Pancreas (tissue), 10 donors: ENCODE measurements around the gene NEK3. TPM values are rescaled to one million over a fixed set of nuclear protein-coding genes. Genes with fewer than 3 reads are reported as not detected.

Source experiments
- ATAC-seq, 4 donors: fragments of 200-7000 bp; cut with Tn5 transposase; one replicate each; pipeline versions ENCODE4 v1.8.0 to v1.9.1; 2020; ENCODE audit warnings: mild to moderate bottlenecking in 4 of 4, moderate library complexity in 4 of 4
- DNase-seq, 6 donors: peaks; one replicate each; pipeline ENCODE4 v3.0.0-alpha.2; 2020
- FAIRE-seq: peaks from 2 replicates; lab custom pipeline; 2012; peaks lifted over from hg19 to GRCh38; lab: Jason Lieb, UNC
- H3K27ac ChIP-seq, 4 donors: fragments of 200-600 bp; sonication (generic); 1 replicate in 3 of 4; 2 replicates in 1 of 4; pipeline versions ENCODE4 v1.5.0 to v1.8.0; 2020
- H3K27me3 ChIP-seq, 4 donors: fragments of 200-600 bp; one replicate each; pipeline ENCODE4 v1.8.0; 2021
- H3K36me3 ChIP-seq, 3 donors: fragments of 200-600 bp; sonication (generic) in 1 of 3; one replicate each; pipeline versions ENCODE4 v1.5.0 to v1.8.0; 2020 to 2021
- H3K4me1 ChIP-seq, 3 donors: fragments of 200-600 bp; one replicate each; pipeline ENCODE4 v1.8.0; 2021
- H3K4me3 ChIP-seq, 4 donors: fragments of 200-600 bp; sonication (generic) in 2 of 4; one replicate each; pipeline versions ENCODE4 v1.5.0 to v1.8.0; 2020 to 2021
- H3K9me3 ChIP-seq, 4 donors: fragments of 200-600 bp; one replicate each; pipeline ENCODE4 v1.8.0; 2021
- WGBS, 2 donors: extraction: QIAGEN DNeasy Blood & Tissue Kit; methylation state at CpG; one replicate each; pipeline ENCODE4 v1.1.7; 2013; 5-methylcytosine and 5-hydroxymethylcytosine counted together
- intact Hi-C, 3 donors: fragments of 100-400 bp; cut with DNase I; formaldehyde crosslinking; loops; one replicate each; pipeline versions ENCODE4 v1.11.1 to v1.14.2; 2022
- polyA plus RNA-seq, 2 donors: library from polyadenylated mRNA; stranded (reverse); fragments of 200-250 nt; gene quantifications; one replicate each; pipeline ENCODE4 v1.2.3, GENCODE V29; 2013
- total RNA-seq, 6 donors: library from RNA; stranded (reverse); fragmentation: NEBNext Ultra II Directional in 4 of 6; extraction: Animal tissue kit (Norgen Biotek cat#: 25700) in 4 of 6; gene quantifications; one replicate each; pipeline versions ENCODE4 v1.2.1 to v1.2.4, GENCODE V29; 2021 to 2023
- TF ChIP-seq, protein P1 (sequence below), 4 donors: fragments of 200-600 bp; sonication (generic) in 3 of 4; IDR thresholded peaks; one replicate each; pipeline versions ENCODE4 v1.5.0 to v1.8.0; 2021; ENCODE audit warnings: antibody characterized with exemption in 4 of 4
- donor health status: healthy with polysubstance abuse.
- donor health status: DM: no; HTN: no; CAD: no; lungs with moderate emphysema.
- donor health status: DM: no; HTN: no; CAD: no.
- donor health status: control.
- donor health status: control.
- donor health status: Bipolar disorder and iron deficiency.
- donor health status: DM: yes; HTN: yes; CAD: no.
- donor health status: DM: no; HTN: no; CAD: no.
- donor health status: DM: no; HTN: no; CAD: no.
- donor health status: DM: yes; HTN: yes; CAD: no.

The NEK3 gene
- total and polyA plus RNA-seq, 8 donors: 6.0 to 33.4 (median 7.0) TPM

DNA sequence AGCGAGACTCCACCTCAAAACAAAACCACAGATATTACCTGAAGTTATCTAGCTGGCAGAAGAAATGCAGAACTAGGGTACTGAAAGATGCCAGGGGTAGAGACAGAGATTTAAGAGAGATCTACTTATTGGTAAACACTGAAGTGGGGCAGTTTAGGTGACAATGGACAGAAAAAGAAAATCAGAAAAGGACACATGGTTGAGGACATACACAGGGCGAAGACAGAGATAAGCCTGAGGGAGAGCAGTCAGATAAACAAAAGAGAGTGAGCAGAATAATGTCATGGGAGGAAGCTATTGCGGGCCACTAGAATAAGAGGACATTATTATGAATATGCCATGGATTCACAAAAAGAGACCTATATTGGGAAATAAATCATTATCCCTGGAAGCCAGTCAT lies 33.9 kb downstream of the NEK3 start:
- 92 to 94% methylated on average over 3 of the region's 3 CpGs for WGBS, 2 donors
- Histone ChIP-seq H3K27me3 (no peaks in the 10 kb centered on the region), H3K4me3 (no peak overlapping the region), H3K27ac (no peak overlapping the region), H3K4me1 (peaks cover 0 to 6% (median 4%) of the 10 kb centered on the region in 3 donors), H3K36me3 (no peaks in the 10 kb centered on the region), H3K9me3 (no peaks in the 10 kb centered on the region)
- TF ChIP-seq, protein P1, sequence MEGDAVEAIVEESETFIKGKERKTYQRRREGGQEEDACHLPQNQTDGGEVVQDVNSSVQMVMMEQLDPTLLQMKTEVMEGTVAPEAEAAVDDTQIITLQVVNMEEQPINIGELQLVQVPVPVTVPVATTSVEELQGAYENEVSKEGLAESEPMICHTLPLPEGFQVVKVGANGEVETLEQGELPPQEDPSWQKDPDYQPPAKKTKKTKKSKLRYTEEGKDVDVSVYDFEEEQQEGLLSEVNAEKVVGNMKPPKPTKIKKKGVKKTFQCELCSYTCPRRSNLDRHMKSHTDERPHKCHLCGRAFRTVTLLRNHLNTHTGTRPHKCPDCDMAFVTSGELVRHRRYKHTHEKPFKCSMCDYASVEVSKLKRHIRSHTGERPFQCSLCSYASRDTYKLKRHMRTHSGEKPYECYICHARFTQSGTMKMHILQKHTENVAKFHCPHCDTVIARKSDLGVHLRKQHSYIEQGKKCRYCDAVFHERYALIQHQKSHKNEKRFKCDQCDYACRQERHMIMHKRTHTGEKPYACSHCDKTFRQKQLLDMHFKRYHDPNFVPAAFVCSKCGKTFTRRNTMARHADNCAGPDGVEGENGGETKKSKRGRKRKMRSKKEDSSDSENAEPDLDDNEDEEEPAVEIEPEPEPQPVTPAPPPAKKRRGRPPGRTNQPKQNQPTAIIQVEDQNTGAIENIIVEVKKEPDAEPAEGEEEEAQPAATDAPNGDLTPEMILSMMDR (IDR thresholded peaks at IDR 0.05): no peak
- no peak for DNase-seq
- no peak for FAIRE-seq
- intact Hi-C loops: loop anchor here in 2 of 3 donors (5.0 to 10.0 kb wide), 2 partner anchors 121 to 228 kb away; no protein-coding TSS in a partner anchor
- no peak for ATAC-seq

DNA sequence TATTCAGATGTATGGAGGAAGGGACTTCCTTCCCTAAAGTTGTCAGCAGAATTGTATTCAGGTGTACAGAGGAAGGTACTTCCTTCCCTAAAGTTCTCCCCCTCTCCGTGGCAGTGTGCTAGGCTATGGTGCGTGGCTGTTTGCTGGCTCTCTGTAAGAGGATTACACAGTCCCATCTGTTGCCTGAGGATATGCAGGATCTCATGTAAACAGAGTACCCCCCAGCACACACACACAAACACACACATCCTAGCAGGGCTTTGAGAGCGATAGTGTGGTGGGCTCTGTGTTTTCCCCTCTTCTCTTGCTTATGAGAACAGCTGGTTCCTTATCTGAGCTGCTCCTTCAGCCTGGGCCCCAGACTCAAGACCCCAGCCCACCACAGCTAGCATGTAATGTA lies 40.8 kb downstream of the NEK3 start:
- Histone ChIP-seq H3K27me3 (no peaks in the 10 kb centered on the region), H3K4me3 (no peak overlapping the region), H3K27ac (no peak overlapping the region), H3K36me3 (no peaks in the 10 kb centered on the region), H3K4me1 (no peaks in the 10 kb centered on the region), H3K9me3 (no peaks in the 10 kb centered on the region)
- FAIRE-seq (no peak), DNase-seq (no peak), ATAC-seq (no peak)
- TF ChIP-seq, protein P1 (IDR thresholded peaks at IDR 0.05): no peak
- WGBS, 2 donors: 67 to 81% methylated on average over 3 of the region's 3 CpGs
- intact Hi-C loops: no loop called here

DNA sequence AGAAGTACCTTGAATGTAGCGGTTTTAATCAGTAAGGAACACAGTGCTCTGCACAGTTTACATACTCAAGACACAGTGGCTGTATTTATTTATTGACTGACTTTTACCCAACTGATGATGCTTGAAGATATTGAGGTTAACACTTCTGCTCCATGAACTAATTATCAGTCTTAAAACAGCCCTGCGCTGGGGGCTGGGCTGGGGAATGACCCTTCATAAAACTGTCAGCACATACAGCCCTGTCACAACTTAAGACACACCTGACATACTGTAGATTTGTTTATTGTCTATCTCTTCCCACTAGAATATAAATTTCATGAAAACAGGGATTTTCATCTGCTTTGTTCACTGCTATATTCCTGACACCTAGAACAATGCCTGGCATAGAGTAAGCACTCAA lies 41.3 kb downstream of the NEK3 start:
- intact Hi-C loops: no loop called here
- Histone ChIP-seq H3K4me1 (no peaks in the 10 kb centered on the region), H3K27me3 (no peaks in the 10 kb centered on the region), H3K9me3 (no peaks in the 10 kb centered on the region), H3K4me3 (no peak overlapping the region), H3K36me3 (no peaks in the 10 kb centered on the region), H3K27ac (no peak overlapping the region)
- DNase-seq (no peak), ATAC-seq (no peak), FAIRE-seq (no peak)
- WGBS, 2 donors: 88 to 91% methylated on average over 2 of the region's 2 CpGs
- TF ChIP-seq, protein P1 (IDR thresholded peaks at IDR 0.05): no peak

DNA sequence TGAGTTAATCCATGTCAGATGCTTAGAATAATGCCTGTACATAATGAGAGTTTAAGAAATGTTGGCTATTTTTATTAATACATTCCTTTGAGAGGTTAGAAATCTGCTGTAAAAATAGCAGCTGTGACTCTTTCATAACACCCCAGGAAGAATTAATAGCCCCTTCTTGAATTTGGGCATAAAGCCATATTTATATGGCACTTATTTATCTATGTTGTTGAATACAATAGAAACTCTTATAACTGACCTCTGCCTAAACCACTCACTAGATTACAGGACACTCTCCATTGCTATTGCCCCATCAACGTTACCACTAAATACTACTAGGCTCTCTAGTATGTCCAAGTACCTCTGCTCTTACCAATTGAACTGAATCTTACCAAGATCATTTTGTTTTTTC lies 46.8 kb downstream of the NEK3 start:
- ATAC-seq: no peak
- H3K4me1 ChIP-seq: no peaks in the 10 kb centered on the region
- H3K27me3 ChIP-seq: no peaks in the 10 kb centered on the region
- WGBS, 2 donors: 42 to 47% methylated on average over 1 of the region's 1 CpG
- H3K27ac ChIP-seq: no peak overlapping the region
- TF ChIP-seq, protein P1 (IDR thresholded peaks at IDR 0.05): no peak
- no peak overlapping the region for H3K4me3 ChIP-seq
- H3K9me3 ChIP-seq: no peaks in the 10 kb centered on the region
- no peaks in the 10 kb centered on the region for H3K36me3 ChIP-seq
- no peak for FAIRE-seq
- DNase-seq: no peak
- intact Hi-C loops: no loop called here

DNA sequence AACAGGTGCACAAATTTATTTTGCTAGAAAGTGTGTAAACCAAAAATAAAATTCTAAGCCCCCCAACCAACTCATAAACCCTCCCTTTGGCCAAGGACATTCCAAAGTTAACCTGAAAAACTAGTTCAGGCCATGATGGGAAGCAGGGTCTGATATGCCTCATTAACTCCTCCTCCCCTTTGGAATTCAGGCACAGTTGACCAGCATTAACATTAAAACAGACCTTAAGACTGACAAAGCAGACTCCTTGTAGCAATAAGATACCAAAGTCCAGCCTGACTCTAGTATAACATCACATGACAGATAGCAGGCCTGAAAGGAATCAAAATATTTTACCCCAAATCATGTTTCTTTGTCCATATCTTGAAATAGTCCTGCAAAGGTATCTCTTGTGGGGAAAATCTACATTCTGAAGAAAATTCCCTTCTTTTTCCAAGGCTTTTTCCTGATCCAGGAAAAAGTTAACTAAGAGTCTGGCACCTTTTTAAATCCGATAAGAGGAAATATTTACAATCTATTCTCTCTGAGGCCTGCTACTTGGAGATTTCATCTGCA lies 50.2 kb downstream of the NEK3 start:
- Histone ChIP-seq H3K36me3 (no peaks in the 10 kb centered on the region), H3K4me1 (no peaks in the 10 kb centered on the region), H3K27me3 (no peaks in the 10 kb centered on the region), H3K4me3 (no peak overlapping the region), H3K27ac (no peak overlapping the region), H3K9me3 (no peaks in the 10 kb centered on the region)
- TF ChIP-seq, protein P1 (IDR thresholded peaks at IDR 0.05): no peak
- DNase-seq (no peak), FAIRE-seq (no peak), ATAC-seq (no peak)
- WGBS, 2 donors: 92 to 97% methylated on average over 1 of the region's 1 CpG
- intact Hi-C loops: no loop called here
